Measurements from ENCODE around the gene PPP1R1C. TPM values are rescaled to one million over a fixed set of nuclear protein-coding genes. Genes with fewer than 3 reads are reported as not detected.
A peak's percentile ranks its signal among the peaks of the same experiment; 100 is the strongest.

The PPP1R1C gene
- total and polyA plus RNA-seq, 2 donors (not counting 1 experiment from before 2014, with no cell fraction given), result not detected

- Histone ChIP-seq H3K36me3 (replicated peaks in 1 of 2; ENCODE audit: control extremely low read depth in 1 of 2, control insufficient read depth in 1 of 2, extremely low read depth in 1 of 2, insufficient read depth in 2 of 2, low read length in 1 of 2) (no peaks in the 10 kb centered on the region), H3K4me2 (replicated peaks; ENCODE audit: low read depth, low read length, poor library complexity, severe bottlenecking) (no peak overlapping the region), H2AFZ (ENCODE audit: insufficient read depth, low read depth, low read length, poor library complexity, severe bottlenecking) (no peak overlapping the region), H4K20me1 (ENCODE audit: control insufficient read depth, insufficient read depth, low read length, poor library complexity, severe bottlenecking) (no peaks in the 10 kb centered on the region), H3K27me3 (replicated peaks in 1 of 4; ENCODE audit: control extremely low read depth in 1 of 4, control insufficient read depth in 3 of 4, insufficient read depth in 4 of 4, low read length in 3 of 4) (no peaks in the 10 kb centered on the region), H3K9ac (ENCODE audit: low read length) (no peak overlapping the region), H3K79me2 (ENCODE audit: control insufficient read depth, insufficient read depth, low read length) (no peaks in the 10 kb centered on the region), H3K4me3 (ENCODE audit: control extremely low read depth in 1 of 5, extremely low read depth in 1 of 5, insufficient read depth in 1 of 5, low read depth in 2 of 5, low read length in 4 of 5) (no peak overlapping the region), H3K4me1 (ENCODE audit: control insufficient read depth in 2 of 2, insufficient read depth in 2 of 2, low read length in 2 of 2) (no peaks in the 10 kb centered on the region), H3K9me3 (ENCODE audit: control extremely low read depth in 1 of 3, control insufficient read depth in 2 of 3, insufficient read depth in 1 of 3, low read length in 2 of 3) (no peaks in the 10 kb centered on the region), H3K27ac (ENCODE audit: low read length in 2 of 2) (no peak overlapping the region)
- POLR2A ChIA-PET, result no interaction called here
- Mint-ChIP-seq H3K27me3 (peaks cover 4% of the 10 kb centered on the region), H3K4me1 (no peaks in the 10 kb centered on the region), H3K27ac (no peak overlapping the region), H3K4me3 (no peak overlapping the region), H3K9me3 (ENCODE audit: insufficient read depth) (no peaks in the 10 kb centered on the region)
- no CpG with 5 or more reads among the region's 5 CpGs for WGBS (ENCODE audit: insufficient coverage)
- DNase-seq (no peak), ATAC-seq (ENCODE audit: low read depth) (no peak)
- intact Hi-C loops (cut with micrococcal nuclease), result loop anchor here (1.0 to 10.0 kb wide), 5 partner anchors 107 to 1952 kb away; no protein-coding TSS in a partner anchor
- CTCF ChIA-PET, result interaction anchor here (0.9 to 2.8 kb wide), 10 partner anchors 11 to 1001 kb away, joined by 3 to 28 read pairs (median 4); no protein-coding TSS in a partner anchor
- TF ChIP-seq EZH2 (IDR thresholded peaks at IDR 0.05; ENCODE audit: borderline replicate concordance, insufficient read depth, low read depth, low read length, poor library complexity, severe bottlenecking) (no peak), CTCF (IDR thresholded peaks at IDR 0.05) (no peak)
Observed at GRCh38 chr2:182077023-182077422, 91.4 kb downstream of the PPP1R1C start.

GRCh38 chr2:182077448-182078142 is 91.9 kb downstream of the PPP1R1C start:
- Mint-ChIP-seq H3K27ac (no peak overlapping the region), H3K9me3 (ENCODE audit: insufficient read depth) (no peaks in the 10 kb centered on the region), H3K4me3 (no peak overlapping the region), H3K4me1 (no peaks in the 10 kb centered on the region), H3K27me3 (peaks cover 4% of the 10 kb centered on the region)
- intact Hi-C loops (cut with micrococcal nuclease), result loop anchor here (1.0 to 10.0 kb wide), 5 partner anchors 107 to 1953 kb away; no protein-coding TSS in a partner anchor
- H3K4me2 ChIP-seq (replicated peaks; ENCODE audit: low read depth, low read length, poor library complexity, severe bottlenecking), result no peak overlapping the region
- H3K4me1 ChIP-seq (ENCODE audit: control insufficient read depth in 2 of 2, insufficient read depth in 2 of 2, low read length in 2 of 2), result no peaks in the 10 kb centered on the region
- H3K27me3 ChIP-seq (replicated peaks in 1 of 4; ENCODE audit: control extremely low read depth in 1 of 4, control insufficient read depth in 3 of 4, insufficient read depth in 4 of 4, low read length in 3 of 4), result no peaks in the 10 kb centered on the region
- no peak overlapping the region for H3K4me3 ChIP-seq (ENCODE audit: control extremely low read depth in 1 of 5, extremely low read depth in 1 of 5, insufficient read depth in 1 of 5, low read depth in 2 of 5, low read length in 4 of 5)
- no peak overlapping the region for H3K27ac ChIP-seq (ENCODE audit: low read length in 2 of 2)
- H3K9ac ChIP-seq (ENCODE audit: low read length), result no peak overlapping the region
- 74% methylated on average over 9 of the region's 11 CpGs for WGBS (ENCODE audit: insufficient coverage)
- ATAC-seq (ENCODE audit: low read depth) (no peak), DNase-seq (peak; percentile 41)
- H3K9me3 ChIP-seq (ENCODE audit: control extremely low read depth in 1 of 3, control insufficient read depth in 2 of 3, insufficient read depth in 1 of 3, low read length in 2 of 3), result no peaks in the 10 kb centered on the region
- no peaks in the 10 kb centered on the region for H4K20me1 ChIP-seq (ENCODE audit: control insufficient read depth, insufficient read depth, low read length, poor library complexity, severe bottlenecking)
- CTCF ChIA-PET, result interaction anchor here (0.8 to 2.8 kb wide), 16 partner anchors 8 to 1002 kb away, joined by 3 to 28 read pairs (median 3); no protein-coding TSS in a partner anchor
- H2AFZ ChIP-seq (ENCODE audit: insufficient read depth, low read depth, low read length, poor library complexity, severe bottlenecking), result no peak overlapping the region
- no peaks in the 10 kb centered on the region for H3K79me2 ChIP-seq (ENCODE audit: control insufficient read depth, insufficient read depth, low read length)
- no peaks in the 10 kb centered on the region for H3K36me3 ChIP-seq (replicated peaks in 1 of 2; ENCODE audit: control extremely low read depth in 1 of 2, control insufficient read depth in 1 of 2, extremely low read depth in 1 of 2, insufficient read depth in 2 of 2, low read length in 1 of 2)
- TF ChIP-seq CTCF (IDR thresholded peaks at IDR 0.05) (peak; percentile 66), EZH2 (IDR thresholded peaks at IDR 0.05; ENCODE audit: borderline replicate concordance, insufficient read depth, low read depth, low read length, poor library complexity, severe bottlenecking) (no peak)
- POLR2A ChIA-PET, result no interaction called here
